Prostate gland (tissue), 2 donors: ENCODE results near the gene TBC1D7. TPM values are rescaled to one million over a fixed set of nuclear protein-coding genes. Genes with fewer than 3 reads are reported as not detected.

ENCODE experiments used
- DNase-seq: peaks from one replicate; pipeline ENCODE4 v3.0.0-alpha.2; 2019; ENCODE audit warnings: low spot score
- H3K27ac ChIP-seq, 2 donors: fragments of 200-600 bp; sonication (generic); 2 replicates each; pipeline ENCODE4 v1.5.1; 2017 to 2019
- H3K27me3 ChIP-seq: fragments of 200-600 bp; sonication (generic); replicated peaks from 2 replicates; pipeline ENCODE4 v1.5.1; 2019; ENCODE audit not compliant: insufficient read depth
- H3K36me3 ChIP-seq, 2 donors: fragments of 200-600 bp; sonication (generic); 1 replicate in 1 of 2; 2 replicates in 1 of 2; pipeline versions ENCODE4 v1.5.1 to v1.8.1; 2017 to 2019
- H3K4me1 ChIP-seq: fragments of 200-600 bp; sonication (generic); replicated peaks from 2 replicates; pipeline ENCODE4 v1.5.1; 2019
- H3K4me3 ChIP-seq, 2 donors: fragments of 200-600 bp; sonication (generic); 2 replicates each; pipeline ENCODE4 v1.5.1; 2017 to 2019
- H3K9me3 ChIP-seq: fragments of 200-600 bp; sonication (generic); 2 replicates; pipeline ENCODE4 v1.5.1; 2017
- POLR2A ChIP-seq: fragments of 450-650 bp; IDR thresholded peaks from one replicate; pipeline ENCODE4 v1.6.1; 2016; ENCODE audit warnings: antibody characterized with exemption, mild to moderate bottlenecking
- POLR2AphosphoS5 ChIP-seq: sonication (generic); formaldehyde crosslinking; IDR thresholded peaks from one replicate; pipeline ENCODE4 v1.6.1; 2017; ENCODE audit warnings: antibody characterized with exemption
- WGBS: methylation state at CpG from one replicate; pipeline ENCODE4 v1.1.5; 2018; 5-methylcytosine and 5-hydroxymethylcytosine counted together
- intact Hi-C: fragments of 100-400 bp; cut with DNase I; formaldehyde crosslinking; loops from one replicate; pipeline ENCODE4 v1.14.2; 2022
- total RNA-seq, 2 donors: library from RNA; depleted of rRNA; stranded (reverse); fragments of >200 nt; gene quantifications; one replicate each; pipeline ENCODE4 v1.1.0, GENCODE V29; 2016
- TF ChIP-seq, protein P1 (sequence below), 4 experiments: fragments of 200-600 bp in 2 of 4; fragments of 450-650 bp in 2 of 4; sonication (generic) in 2 of 4; IDR thresholded peaks; 1 replicate in 3 of 4; 2 replicates in 1 of 4; pipeline ENCODE4 v1.5.1; 2016 to 2019; ENCODE audit warnings: antibody characterized with exemption in 4 of 4, mild to moderate bottlenecking in 2 of 4, moderate library complexity in 2 of 4

The TBC1D7 gene
- total RNA-seq, 2 donors from 2014 or later = 11.6 to 27.9 TPM

DNA sequence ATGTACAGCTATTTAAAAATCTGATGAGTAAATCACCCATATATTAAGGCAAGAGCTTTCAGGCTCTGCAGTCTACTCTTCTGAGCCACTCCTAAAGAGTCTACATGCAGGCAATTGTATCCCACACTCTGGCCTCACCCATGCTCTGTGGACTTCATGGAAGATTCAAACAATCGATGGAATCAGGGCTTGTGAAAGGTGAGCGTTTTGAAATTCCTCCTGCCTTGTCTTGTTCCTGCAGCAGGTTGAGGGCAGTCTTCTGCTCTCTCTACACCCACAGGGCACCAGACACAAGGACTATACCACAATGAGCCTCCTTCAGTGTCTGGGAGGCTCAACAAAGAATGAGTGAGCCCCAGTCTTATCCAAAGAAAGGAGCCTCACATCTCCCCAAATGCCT, 51.1 kb downstream of the TBC1D7 start:
- Histone ChIP-seq H3K4me1 (no peaks in the 10 kb centered on the region), H3K9me3 (no peaks in the 10 kb centered on the region), H3K4me3 (no peak overlapping the region), H3K27me3 (no peaks in the 10 kb centered on the region), H3K36me3 (no peaks in the 10 kb centered on the region), H3K27ac (no peak overlapping the region)
- intact Hi-C loops = no loop called here
- no peak for DNase-seq
- WGBS = 71% methylated on average over 2 of the region's 2 CpGs
- TF ChIP-seq POLR2A (no peak), POLR2AphosphoS5 (no peak)
- TF ChIP-seq, protein P1, sequence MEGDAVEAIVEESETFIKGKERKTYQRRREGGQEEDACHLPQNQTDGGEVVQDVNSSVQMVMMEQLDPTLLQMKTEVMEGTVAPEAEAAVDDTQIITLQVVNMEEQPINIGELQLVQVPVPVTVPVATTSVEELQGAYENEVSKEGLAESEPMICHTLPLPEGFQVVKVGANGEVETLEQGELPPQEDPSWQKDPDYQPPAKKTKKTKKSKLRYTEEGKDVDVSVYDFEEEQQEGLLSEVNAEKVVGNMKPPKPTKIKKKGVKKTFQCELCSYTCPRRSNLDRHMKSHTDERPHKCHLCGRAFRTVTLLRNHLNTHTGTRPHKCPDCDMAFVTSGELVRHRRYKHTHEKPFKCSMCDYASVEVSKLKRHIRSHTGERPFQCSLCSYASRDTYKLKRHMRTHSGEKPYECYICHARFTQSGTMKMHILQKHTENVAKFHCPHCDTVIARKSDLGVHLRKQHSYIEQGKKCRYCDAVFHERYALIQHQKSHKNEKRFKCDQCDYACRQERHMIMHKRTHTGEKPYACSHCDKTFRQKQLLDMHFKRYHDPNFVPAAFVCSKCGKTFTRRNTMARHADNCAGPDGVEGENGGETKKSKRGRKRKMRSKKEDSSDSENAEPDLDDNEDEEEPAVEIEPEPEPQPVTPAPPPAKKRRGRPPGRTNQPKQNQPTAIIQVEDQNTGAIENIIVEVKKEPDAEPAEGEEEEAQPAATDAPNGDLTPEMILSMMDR (IDR thresholded peaks at IDR 0.05) = no peak

DNA sequence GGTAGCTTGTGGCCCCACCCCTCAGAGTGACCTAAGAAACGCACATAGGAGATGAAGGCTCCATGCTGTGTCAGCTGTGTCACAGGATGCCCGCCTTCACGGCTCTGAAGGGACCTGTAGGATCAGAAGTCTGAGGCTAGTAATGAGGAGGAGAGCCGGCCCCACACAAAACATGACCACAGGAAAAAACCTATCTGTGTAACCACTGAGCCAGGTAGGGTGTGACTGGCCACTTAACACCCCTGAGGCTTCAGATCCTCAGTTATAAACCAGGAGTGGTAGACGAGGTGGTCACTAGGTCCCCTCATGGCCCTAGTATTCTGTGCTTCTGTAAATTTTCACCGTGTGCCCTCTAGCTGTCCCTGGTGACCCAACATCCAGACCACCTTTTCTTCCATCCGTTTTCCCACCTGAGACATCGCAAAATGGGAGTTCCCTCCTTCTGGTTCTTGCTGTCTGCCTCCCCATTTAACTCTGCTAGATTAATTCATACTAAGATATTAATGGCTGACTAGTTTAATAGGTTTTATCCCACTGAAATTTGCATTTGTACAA, 52.8 kb downstream of the TBC1D7 start:
- H3K36me3 ChIP-seq = no peaks in the 10 kb centered on the region
- no peak overlapping the region for H3K27ac ChIP-seq
- H3K4me3 ChIP-seq = no peak overlapping the region
- intact Hi-C loops = no loop called here
- no peaks in the 10 kb centered on the region for H3K4me1 ChIP-seq
- no peak for DNase-seq
- TF ChIP-seq POLR2AphosphoS5 = no peak
- TF ChIP-seq, protein P1 (IDR thresholded peaks at IDR 0.05) = no peak
- H3K9me3 ChIP-seq = no peaks in the 10 kb centered on the region
- 80% methylated on average over 8 of the region's 8 CpGs for WGBS
- no peaks in the 10 kb centered on the region for H3K27me3 ChIP-seq

DNA sequence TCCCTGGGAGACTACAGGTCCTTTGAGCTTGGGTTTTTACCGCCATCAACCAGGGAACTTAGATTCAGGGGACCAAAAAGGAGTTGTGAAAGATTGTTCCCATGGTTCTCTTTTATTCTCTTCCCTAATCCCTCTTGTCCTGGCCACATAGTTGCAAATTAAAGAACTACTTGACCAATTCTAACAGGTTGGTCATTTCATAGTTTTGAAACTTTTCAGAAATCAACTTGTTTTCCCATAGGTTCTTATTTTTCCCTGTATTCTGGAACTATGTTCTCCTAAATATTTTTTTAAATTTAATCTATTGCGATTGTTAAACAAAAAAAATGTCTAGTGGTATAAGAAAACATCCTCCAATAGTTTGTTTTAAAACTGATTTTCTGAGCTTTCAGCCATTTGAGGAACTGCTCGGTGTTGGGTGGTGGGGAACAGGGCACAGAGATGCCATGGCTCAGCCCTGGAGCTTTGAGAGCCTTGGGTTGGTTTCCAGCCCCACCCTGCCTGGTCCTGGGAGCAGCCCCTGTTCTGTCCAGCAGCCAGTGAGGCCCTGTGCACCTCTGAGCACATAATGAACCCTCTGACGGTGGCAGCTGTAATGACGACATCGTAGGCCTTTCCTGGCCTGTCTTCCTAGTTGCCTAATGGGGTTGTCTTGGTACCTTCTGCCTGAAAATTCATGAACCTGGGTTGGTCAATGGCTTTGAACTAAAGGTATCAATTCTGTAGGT, 53.5 kb downstream of the TBC1D7 start:
- whole genome bisulfite sequencing = 78% methylated on average over 6 of the region's 6 CpGs

DNA sequence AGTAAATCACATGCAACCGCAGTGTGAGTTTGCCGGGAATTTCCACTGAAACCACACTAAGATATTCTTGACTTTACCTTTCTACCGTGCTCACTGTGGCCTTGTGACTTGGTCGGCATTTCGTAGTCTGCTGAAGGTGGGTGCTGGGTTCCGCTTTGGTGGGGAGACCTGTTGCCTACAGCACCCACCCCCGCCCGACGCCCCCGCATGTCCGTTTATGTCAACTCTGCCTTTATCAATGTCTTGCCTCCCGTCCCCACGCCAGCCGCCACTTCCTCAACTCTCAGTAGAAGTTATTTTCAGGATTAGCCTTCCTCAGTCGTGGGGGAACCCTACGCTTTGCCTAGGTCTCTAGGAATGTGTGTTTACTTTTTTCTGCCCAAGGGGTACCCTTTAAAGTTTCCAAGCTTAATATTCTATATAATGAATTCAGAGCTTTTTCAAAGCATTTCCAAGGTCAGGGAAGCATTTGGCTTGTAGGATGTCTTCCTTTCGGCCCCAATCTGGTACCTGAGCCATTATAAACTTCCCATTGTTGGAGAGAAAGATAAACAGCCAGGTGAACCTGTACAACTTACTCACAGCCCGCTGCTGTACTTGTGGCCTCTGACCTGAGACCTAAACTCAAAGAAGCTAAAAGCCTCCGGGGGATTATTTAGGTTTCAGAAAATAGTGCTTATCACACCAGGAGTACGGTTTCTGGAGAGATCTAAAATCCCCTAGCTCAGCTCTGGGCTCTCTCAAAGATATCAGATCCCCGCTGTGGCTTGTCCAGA, 54.2 kb downstream of the TBC1D7 start:
- DNase-seq = no peak
- 78% methylated on average over 21 of the region's 21 CpGs for WGBS
- H3K4me1 ChIP-seq = no peaks in the 10 kb centered on the region
- no peaks in the 10 kb centered on the region for H3K9me3 ChIP-seq
- H3K36me3 ChIP-seq = no peaks in the 10 kb centered on the region
- intact Hi-C loops = no loop called here
- no peaks in the 10 kb centered on the region for H3K27me3 ChIP-seq
- no peak for TF ChIP-seq POLR2A
- TF ChIP-seq POLR2AphosphoS5 = no peak
- TF ChIP-seq, protein P1 (IDR thresholded peaks at IDR 0.05) = no peak
- H3K27ac ChIP-seq = no peak overlapping the region
- no peak overlapping the region for H3K4me3 ChIP-seq

More for the DNA sequence above, 53.5 kb downstream of the TBC1D7 start:
- no peak overlapping the region for H3K4me3 ChIP-seq
- no peaks in the 10 kb centered on the region for H3K9me3 ChIP-seq
- TF ChIP-seq, protein P1 (IDR thresholded peaks at IDR 0.05) = no peak
- no peak for TF ChIP-seq POLR2A
- no peak for TF ChIP-seq POLR2AphosphoS5
- intact Hi-C loops = no loop called here
- DNase-seq = no peak
- no peak overlapping the region for H3K27ac ChIP-seq
- no peaks in the 10 kb centered on the region for H3K27me3 ChIP-seq
- H3K36me3 ChIP-seq = no peaks in the 10 kb centered on the region
- no peaks in the 10 kb centered on the region for H3K4me1 ChIP-seq
